CD14-positive monocyte (primary cell): ENCODE measurements around the gene IFT74. TPM values are rescaled to one million over a fixed set of nuclear protein-coding genes. Genes with fewer than 3 reads are reported as not detected.

ENCODE experiments used
- DNase-seq, 3 donors: peaks; one replicate each; pipeline ENCODE4 v3.0.0-alpha.2; 2011 to 2022
- H2AFZ ChIP-seq: 2 replicates; pipeline ENCODE4 v1.6.0; 2012; ENCODE audit warnings: mild to moderate bottlenecking, low read depth, low read length, inconsistent platforms; ENCODE audit not compliant: insufficient read depth, poor library complexity, severe bottlenecking
- H3K27ac ChIP-seq, 2 donors: 1 replicate in 1 of 2; 2 replicates in 1 of 2; pipeline ENCODE4 v1.5.1; 2012 to 2013; ENCODE audit warnings: low read length in 2 of 2, control low read depth in 1 of 2, inconsistent platforms in 1 of 2, low read depth in 1 of 2, mild to moderate bottlenecking in 1 of 2
- H3K27me3 ChIP-seq, 2 donors: one replicate each; pipeline versions ENCODE4 v1.6.0 to v1.6.1; 2011 to 2013; ENCODE audit warnings: low read length in 2 of 2; ENCODE audit not compliant: control insufficient read depth in 2 of 2, insufficient read depth in 2 of 2
- H3K36me3 ChIP-seq, 2 donors: replicated peaks in 1 of 2; 1 replicate in 1 of 2; 2 replicates in 1 of 2; pipeline versions ENCODE4 v1.5.1 to v1.6.1; 2012 to 2013; ENCODE audit warnings: low read length in 2 of 2, control low read depth in 1 of 2, inconsistent platforms in 1 of 2, mild to moderate bottlenecking in 1 of 2; ENCODE audit not compliant: insufficient read depth in 2 of 2, control insufficient read depth in 1 of 2
- H3K4me1 ChIP-seq, 2 donors: 1 replicate in 1 of 2; 2 replicates in 1 of 2; pipeline versions ENCODE4 v1.5.1 to v1.6.1; 2012 to 2013; ENCODE audit warnings: low read length in 2 of 2, control low read depth in 1 of 2, inconsistent platforms in 1 of 2, mild to moderate bottlenecking in 1 of 2, moderate library complexity in 1 of 2; ENCODE audit not compliant: insufficient read depth in 2 of 2, control insufficient read depth in 1 of 2
- H3K4me2 ChIP-seq: replicated peaks from 2 replicates; pipeline ENCODE3; 2012; ENCODE audit warnings: low read length, moderate library complexity, mild to moderate bottlenecking; ENCODE audit not compliant: poor library complexity, severe bottlenecking; ENCODE audit errors: extremely low read depth
- H3K4me3 ChIP-seq, 3 experiments: fragments of 200-600 bp in 1 of 3; sonication (generic) in 1 of 3; replicated peaks in 1 of 3; 1 replicate in 2 of 3; 2 replicates in 1 of 3; pipeline ENCODE4 v1.5.1; 2011 to 2013; ENCODE audit warnings: low read length in 3 of 3, mild to moderate bottlenecking in 3 of 3, control low read depth in 2 of 3, low read depth in 2 of 3, inconsistent platforms in 1 of 3, moderate library complexity in 1 of 3
- H3K79me2 ChIP-seq: 2 replicates; pipeline ENCODE4 v1.6.0; 2012; ENCODE audit warnings: mild to moderate bottlenecking, control low read depth, inconsistent platforms, low read length, moderate library complexity; ENCODE audit not compliant: insufficient read depth
- H3K9ac ChIP-seq: 2 replicates; pipeline ENCODE4 v1.6.0; 2017; ENCODE audit warnings: low read length, mild to moderate bottlenecking; ENCODE audit not compliant: insufficient read depth, poor library complexity, severe bottlenecking
- H3K9me3 ChIP-seq, 2 donors: replicated peaks in 1 of 2; 1 replicate in 1 of 2; 2 replicates in 1 of 2; pipeline versions ENCODE4 v1.5.1 to v1.6.1; 2012 to 2013; ENCODE audit warnings: low read length in 2 of 2, control low read depth in 1 of 2; ENCODE audit not compliant: control insufficient read depth in 1 of 2, insufficient read depth in 1 of 2
- H4K20me1 ChIP-seq: 2 replicates; pipeline ENCODE4 v1.6.0; 2012; ENCODE audit warnings: mild to moderate bottlenecking, low read length, control low read depth, moderate library complexity; ENCODE audit not compliant: insufficient read depth
- H3K27ac Mint-ChIP-seq, 7 donors: one replicate each; pipeline ENCODE4 v1.8.0; 2020; ENCODE audit warnings: mild to moderate bottlenecking in 7 of 7, mixed read lengths in 7 of 7, moderate library complexity in 6 of 7, inconsistent platforms in 2 of 7
- H3K27me3 Mint-ChIP-seq, 3 donors: one replicate each; pipeline ENCODE4 v1.8.0; 2021 to 2022; ENCODE audit warnings: low read depth in 3 of 3, mild to moderate bottlenecking in 3 of 3, mixed read lengths in 3 of 3, moderate library complexity in 3 of 3, inconsistent platforms in 1 of 3
- H3K36me3 Mint-ChIP-seq, 2 donors: one replicate each; pipeline ENCODE4 v1.8.0; 2020; ENCODE audit warnings: mixed read lengths in 2 of 2, inconsistent platforms in 1 of 2, mild to moderate bottlenecking in 1 of 2
- H3K4me1 Mint-ChIP-seq: one replicate; pipeline ENCODE4 v1.8.0; 2020; ENCODE audit warnings: mild to moderate bottlenecking, mixed read lengths
- H3K4me3 Mint-ChIP-seq, 2 donors: one replicate each; pipeline ENCODE4 v1.8.0; 2020; ENCODE audit warnings: mild to moderate bottlenecking in 2 of 2, mixed read lengths in 2 of 2, moderate library complexity in 1 of 2
- H3K9me3 Mint-ChIP-seq, 7 donors: one replicate each; pipeline ENCODE4 v1.8.0; 2020 to 2022; ENCODE audit warnings: mixed read lengths in 7 of 7, mild to moderate bottlenecking in 6 of 7, moderate library complexity in 6 of 7, inconsistent platforms in 2 of 7
- CTCF ChIP-seq: fragments of 200-600 bp; IDR thresholded peaks from one replicate; pipeline ENCODE4 v1.8.0; 2022; ENCODE audit warnings: antibody characterized with exemption, mild to moderate bottlenecking
- whole genome bisulfite sequencing: methylation state at CpG from one replicate; pipeline ENCODE4 v1.1.5; 2013; ENCODE audit warnings: missing lambda C conversion rate; ENCODE audit not compliant: insufficient coverage; 5-methylcytosine and 5-hydroxymethylcytosine counted together
- intact Hi-C, 2 donors: fragments of 100-400 bp; cut with micrococcal nuclease; formaldehyde crosslinking; loops; one replicate each; pipeline versions ENCODE4 v1.15.0 to v1.15.1; 2023
- polyA plus RNA-seq, 3 donors: library from polyadenylated mRNA; depleted of rRNA in 1 of 3; unstranded in 2 of 3; stranded (reverse) in 1 of 3; fragments of 300-500 nt in 2 of 3; fragments of >200 nt in 1 of 3; fragmentation: Illumina TruSeq in 2 of 3; gene quantifications; 1 replicate in 2 of 3; 2 replicates in 1 of 3; pipeline ENCODE4 v1.2.3, GENCODE V29; 2012 to 2021

Gene IFT74
- polyA plus RNA-seq, 3 donors: 2.6 to 6.0 (median 3.7) TPM

- H3K4me1 ChIP-seq: no peaks in the 10 kb centered on the region
- H2AFZ ChIP-seq: no peak overlapping the region
- no peak overlapping the region for H3K4me3 ChIP-seq
- intact Hi-C loops: no loop called here
- Mint-ChIP-seq H3K27ac (no peak overlapping the region), H3K4me1 (no peaks in the 10 kb centered on the region), H3K9me3 (no peaks in the 10 kb centered on the region), H3K36me3 (peaks cover 0 to 2% of the 10 kb centered on the region in 2 donors), H3K4me3 (no peak overlapping the region), H3K27me3 (peaks cover 0 to 2% (median 0%) of the 10 kb centered on the region in 3 donors)
- TF ChIP-seq CTCF: no peak
- no peak overlapping the region for H3K27ac ChIP-seq
- H3K36me3 ChIP-seq: no peaks in the 10 kb centered on the region
- DNase-seq: no peak
- H3K79me2 ChIP-seq: no peaks in the 10 kb centered on the region
- no peaks in the 10 kb centered on the region for H3K9me3 ChIP-seq
- WGBS: 80% methylated on average over 1 of the region's 1 CpG
- H3K27me3 ChIP-seq: no peaks in the 10 kb centered on the region
- H3K9ac ChIP-seq: no peak overlapping the region
- H3K4me2 ChIP-seq: no peak overlapping the region
- no peaks in the 10 kb centered on the region for H4K20me1 ChIP-seq
These were observed 109.1 kb downstream of the IFT74 start for GRCh38 chr9:27065288-27065687.

- no peaks in the 10 kb centered on the region for H3K4me1 Mint-ChIP-seq
- Histone ChIP-seq H3K36me3 (no peaks in the 10 kb centered on the region), H4K20me1 (no peaks in the 10 kb centered on the region), H3K4me1 (no peaks in the 10 kb centered on the region), H3K4me3 (no peak overlapping the region), H3K27me3 (no peaks in the 10 kb centered on the region), H3K27ac (no peak overlapping the region), H2AFZ (no peak overlapping the region), H3K4me2 (no peak overlapping the region), H3K9ac (no peak overlapping the region), H3K9me3 (no peaks in the 10 kb centered on the region), H3K79me2 (no peaks in the 10 kb centered on the region)
- DNase-seq: no peak
- H3K27me3 Mint-ChIP-seq: no peaks in the 10 kb centered on the region
- WGBS: 89% methylated on average over 1 of the region's 4 CpGs
- TF ChIP-seq CTCF: no peak
- H3K36me3 Mint-ChIP-seq: peaks cover 0 to 4% of the 10 kb centered on the region in 2 donors
- no peak overlapping the region for H3K4me3 Mint-ChIP-seq
- H3K9me3 Mint-ChIP-seq: peaks cover 0 to 12% (median 0%) of the 10 kb centered on the region in 7 donors
- intact Hi-C loops: no loop called here
- no peak overlapping the region for H3K27ac Mint-ChIP-seq
These were observed 117.9 kb downstream of the IFT74 start for GRCh38 chr9:27073841-27074728.
